Psoas muscle (tissue), 8 donors: ENCODE measurements around the gene RNF149. TPM values are rescaled to one million over a fixed set of nuclear protein-coding genes. Genes with fewer than 3 reads are reported as not detected.
A peak's percentile ranks its signal among the peaks of the same experiment; 100 is the strongest.
"Not testable (repeated sequence)": the region's sequence is repeated elsewhere in the genome, so short reads cannot be mapped to it uniquely, and the experiment has no call there.

Experiments used
- ATAC-seq, 4 donors: fragments of 200-7000 bp; cut with Tn5 transposase; one replicate each; pipeline ENCODE4 v1.9.1; 2020; ENCODE audit warnings: moderate library complexity in 3 of 4, mild to moderate bottlenecking in 2 of 4
- DNase-seq, 2 donors: peaks; one replicate each; pipeline ENCODE4 v3.0.0-alpha.2; 2020
- H3K27ac ChIP-seq: fragments of 200-600 bp; one replicate; pipeline ENCODE4 v1.8.0; 2022
- H3K27me3 ChIP-seq, 3 donors: fragments of 200-600 bp in 1 of 3; one replicate each; pipeline versions ENCODE4 v1.6.1 to v1.8.0; 2013 to 2022; ENCODE audit warnings: low read length in 2 of 3, mild to moderate bottlenecking in 2 of 3, moderate library complexity in 1 of 3; ENCODE audit not compliant: insufficient read depth in 3 of 3
- H3K36me3 ChIP-seq, 2 donors: fragments of 200-600 bp in 1 of 2; one replicate each; pipeline versions ENCODE4 v1.6.1 to v1.8.0; 2013 to 2022; ENCODE audit warnings: low read depth in 1 of 2, mild to moderate bottlenecking in 1 of 2, moderate library complexity in 1 of 2; ENCODE audit not compliant: insufficient read depth in 1 of 2
- H3K4me1 ChIP-seq: fragments of 200-600 bp; one replicate; pipeline ENCODE4 v1.8.0; 2022
- H3K4me3 ChIP-seq: fragments of 200-600 bp; one replicate; pipeline ENCODE4 v1.8.0; 2022; ENCODE audit warnings: mild to moderate bottlenecking
- H3K9me3 ChIP-seq: fragments of 200-600 bp; one replicate; pipeline ENCODE4 v1.8.0; 2022
- CTCF ChIP-seq: fragments of 200-600 bp; IDR thresholded peaks from one replicate; pipeline ENCODE4 v1.8.0; 2022; ENCODE audit warnings: antibody characterized with exemption
- WGBS, 3 donors: extraction: QIAGEN DNeasy Blood & Tissue Kit; methylation state at CpG; one replicate each; pipeline versions ENCODE4 v1.1.6 to v1.1.7; 2013; 5-methylcytosine and 5-hydroxymethylcytosine counted together
- intact Hi-C, 2 donors: fragments of 100-400 bp; cut with DNase I; formaldehyde crosslinking; loops; one replicate each; pipeline versions ENCODE4 v1.11.0 to v1.14.2; 2022
- polyA plus RNA-seq, 3 donors: library from polyadenylated mRNA; stranded (reverse); fragments of 200-250 nt; gene quantifications; one replicate each; pipeline ENCODE4 v1.2.3, GENCODE V29; 2013
- total RNA-seq, 4 donors: library from RNA; stranded (reverse); fragmentation: NEBNext Ultra II Directional in 2 of 4; extraction: Animal tissue kit (Norgen Biotek cat#: 25700) in 2 of 4; gene quantifications; one replicate each; pipeline versions ENCODE4 v1.2.1 to v1.2.4, GENCODE V29; 2021 to 2023
- donor health status: healthy with polysubstance abuse.
- donor health status: DM: no; HTN: no; CAD: no; lungs with moderate emphysema.
- donor health status: Bipolar disorder and iron deficiency.
- donor health status: healthy.
- donor health status: DM: yes; HTN: yes; CAD: no.
- donor health status: DM: no; HTN: no; CAD: no.
- donor health status: DM: no; HTN: no; CAD: no.
- donor health status: DM: yes; HTN: yes; CAD: no.

The RNF149 gene
- total and polyA plus RNA-seq, 7 donors = 10.7 to 23.7 (median 19.2) TPM

GRCh38 chr2:101249826-101250225 lies 58.7 kb downstream of the RNF149 start:
- Histone ChIP-seq H3K4me1 (peaks cover 15% of the 10 kb centered on the region), H3K27me3 (no peaks in the 10 kb centered on the region), H3K9me3 (no peaks in the 10 kb centered on the region), H3K36me3 (peaks cover 0 to 6% of the 10 kb centered on the region in 2 donors), H3K4me3 (no peak overlapping the region), H3K27ac (no peak overlapping the region)
- ATAC-seq (no peak), DNase-seq (no peak)
- WGBS, 3 donors = 71 to 74% (median 73%) methylated on average over 5 of the region's 5 CpGs
- no peak for TF ChIP-seq CTCF
- intact Hi-C loops = loop anchor here in 1 of 2 donors (5.0 kb wide), 1 partner anchor 57 kb away; the partner anchor contains the start of gene RNF149

GRCh38 chr2:101248756-101249155 lies 59.7 kb downstream of the RNF149 start:
- H3K4me3 ChIP-seq, ATAC-seq, H3K4me1 ChIP-seq, H3K36me3 ChIP-seq, intact Hi-C loops, H3K27ac ChIP-seq, H3K9me3 ChIP-seq, DNase-seq, H3K27me3 ChIP-seq: not testable (repeated sequence)
- WGBS, 3 donors = 59 to 63% (median 59%) methylated on average over 5 of the region's 5 CpGs

GRCh38 chr2:101245468-101245867 lies 63.0 kb downstream of the RNF149 start:
- WGBS, 3 donors = 89 to 94% (median 91%) methylated on average over 5 of the region's 5 CpGs

GRCh38 chr2:101244899-101245298 lies 63.6 kb downstream of the RNF149 start:
- ATAC-seq, H3K36me3 ChIP-seq, H3K4me1 ChIP-seq, H3K27ac ChIP-seq, H3K27me3 ChIP-seq, intact Hi-C loops, H3K9me3 ChIP-seq, H3K4me3 ChIP-seq, DNase-seq: not testable (repeated sequence)
- WGBS, 3 donors = 96 to 98% (median 97%) methylated on average over 12 of the region's 12 CpGs

More at GRCh38 chr2:101245468-101245867, 63.0 kb downstream of the RNF149 start:
- H3K27me3 ChIP-seq, H3K27ac ChIP-seq, H3K4me3 ChIP-seq, ATAC-seq, DNase-seq, H3K9me3 ChIP-seq, H3K36me3 ChIP-seq, intact Hi-C loops, H3K4me1 ChIP-seq: not testable (repeated sequence)

- H3K4me3 ChIP-seq, H3K27ac ChIP-seq, H3K27me3 ChIP-seq, H3K36me3 ChIP-seq, H3K4me1 ChIP-seq, intact Hi-C loops, DNase-seq, ATAC-seq, H3K9me3 ChIP-seq: not testable (repeated sequence)
- WGBS, 3 donors = 70 to 87% (median 73%) methylated on average over 4 of the region's 4 CpGs
Observed at GRCh38 chr2:101244373-101244772, 64.1 kb downstream of the RNF149 start.

GRCh38 chr2:101241158-101241557 lies 67.3 kb downstream of the RNF149 start:
- Histone ChIP-seq H3K4me1 (peaks cover 9% of the 10 kb centered on the region), H3K36me3 (no peaks in the 10 kb centered on the region), H3K4me3 (no peak overlapping the region), H3K27ac (peak overlapping the region; percentile 42), H3K9me3 (no peaks in the 10 kb centered on the region), H3K27me3 (no peaks in the 10 kb centered on the region)
- 20 to 32% (median 25%) methylated on average over 5 of the region's 5 CpGs for WGBS, 3 donors
- TF ChIP-seq CTCF = no peak
- ATAC-seq = no peak
- DNase-seq = no peak
- intact Hi-C loops = no loop called here

GRCh38 chr2:101240694-101241093 lies 67.8 kb downstream of the RNF149 start:
- ATAC-seq, intact Hi-C loops: not testable (repeated sequence)

GRCh38 chr2:101239760-101240118 lies 68.8 kb downstream of the RNF149 start:
- intact Hi-C loops, ATAC-seq, H3K27me3 ChIP-seq, H3K4me3 ChIP-seq, H3K27ac ChIP-seq, H3K9me3 ChIP-seq, DNase-seq, H3K36me3 ChIP-seq, H3K4me1 ChIP-seq: not testable (repeated sequence)
- WGBS, 3 donors = 87 to 90% (median 90%) methylated on average over 2 of the region's 2 CpGs

More at GRCh38 chr2:101240694-101241093, 67.8 kb downstream of the RNF149 start:
- H3K4me3 ChIP-seq, H3K9me3 ChIP-seq, H3K36me3 ChIP-seq, H3K27me3 ChIP-seq, DNase-seq, H3K4me1 ChIP-seq: not testable (repeated sequence)
- peak overlapping the region; percentile 42 for H3K27ac ChIP-seq
- peak; percentile 32 for TF ChIP-seq CTCF
- 24 to 45% (median 40%) methylated on average over 2 of the region's 2 CpGs for WGBS, 3 donors
